SU-DHL-6 (cell line): ENCODE results near the gene COL17A1.

Experiments
- CTCF ChIP-seq: fragments of 200-600 bp; sonication (generic); IDR thresholded peaks from one replicate; pipeline ENCODE4 v1.5.1; 2017; ENCODE audit warnings: antibody characterized with exemption, mild to moderate bottlenecking, low read length, moderate library complexity; ENCODE audit not compliant: insufficient read depth, poor library complexity, severe bottlenecking
- EZH2phosphoT487 ChIP-seq: fragments of 200-600 bp; sonication (generic), shearing (Covaris generic); conservative IDR thresholded peaks from 2 replicates; pipeline ENCODE4 v1.6.1; 2018; ENCODE audit warnings: mild to moderate bottlenecking, antibody characterized with exemption, low read length, moderate library complexity, mixed read lengths

DNA sequence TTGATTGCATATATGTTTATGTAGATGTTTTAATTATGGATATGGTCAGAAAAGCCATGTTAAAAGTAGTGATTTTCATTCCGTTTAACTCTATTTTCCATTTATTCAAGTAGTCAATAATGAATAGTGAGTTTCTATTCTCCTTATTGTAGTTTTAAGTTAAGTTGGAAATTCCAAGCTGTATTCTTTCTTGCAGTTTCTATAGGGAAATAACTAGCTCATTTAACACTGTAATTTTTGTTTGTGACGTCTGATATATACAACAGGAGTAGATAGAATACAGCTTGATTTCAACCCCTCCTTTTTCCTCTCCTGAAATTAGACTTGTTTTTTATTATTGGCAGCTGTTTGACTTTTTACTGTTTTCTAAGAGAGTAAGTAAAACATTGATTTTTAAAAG, 71.5 kb downstream of the COL17A1 start:
- TF ChIP-seq CTCF (no peak), EZH2phosphoT487 (no peak)
